HUES64 (cell line): Measurements from ENCODE around the gene CCL3.

ENCODE experiments used
- H3K27ac ChIP-seq: 2 replicates; pipeline ENCODE4 v1.7.0; 2013; ENCODE audit warnings: low read depth, low read length, inconsistent platforms
- H3K27me3 ChIP-seq: 2 replicates; pipeline ENCODE4 v1.6.1; 2013; ENCODE audit warnings: mild to moderate bottlenecking, low read length; ENCODE audit not compliant: insufficient read depth
- H3K36me3 ChIP-seq: 2 replicates; pipeline ENCODE4 v1.6.1; 2013; ENCODE audit warnings: mild to moderate bottlenecking, low read length; ENCODE audit not compliant: insufficient read depth
- H3K4me1 ChIP-seq: 2 replicates; pipeline ENCODE4 v1.6.1; 2013; ENCODE audit warnings: mild to moderate bottlenecking, low read length, moderate library complexity; ENCODE audit not compliant: insufficient read depth
- H3K4me3 ChIP-seq: 2 replicates; pipeline ENCODE4 v1.5.1; 2013; ENCODE audit warnings: mild to moderate bottlenecking, low read length, moderate library complexity
- H3K9ac ChIP-seq: 2 replicates; pipeline ENCODE4 v1.6.1; 2013; ENCODE audit warnings: mild to moderate bottlenecking, low read depth, low read length
- H3K9me3 ChIP-seq: 2 replicates; pipeline ENCODE4 v1.6.1; 2013; ENCODE audit warnings: low read depth, low read length; ENCODE audit not compliant: insufficient read depth
- WGBS: fragments of 150-250, 120-280 bp; methylation state at CpG from one replicate; pipeline ENCODE4 v1.1.7; 2013; ENCODE audit warnings: missing lambda C conversion rate; 5-methylcytosine and 5-hydroxymethylcytosine counted together

The CCL3 gene

GRCh38 chr17:36063786-36064541 lies 26.0 kb downstream of the CCL3 start, which contains the start of gene CCL18:
Gene CCL18, plus strand, starts transcription at chr17:36064272. Its CDS starts 71 bp downstream, at chr17:36064343.
- H3K4me3 ChIP-seq = no peak within 1 kb of the TSS
- no peaks in the 10 kb centered on the region for H3K27me3 ChIP-seq
- H3K36me3 ChIP-seq = no peaks in the 10 kb centered on the region
- H3K4me1 ChIP-seq = no peaks in the 10 kb centered on the region
- H3K9ac ChIP-seq = no peak within 1 kb of the TSS
- WGBS = 77% methylated on average over 5 of the region's 5 CpGs
- no peak within 1 kb of the TSS for H3K27ac ChIP-seq
- H3K9me3 ChIP-seq = no peaks in the 10 kb centered on the region

- H3K9ac ChIP-seq = no peak overlapping the region
- no peak overlapping the region for H3K27ac ChIP-seq
- no peaks in the 10 kb centered on the region for H3K27me3 ChIP-seq
- no peaks in the 10 kb centered on the region for H3K9me3 ChIP-seq
- H3K36me3 ChIP-seq = no peaks in the 10 kb centered on the region
- 90% methylated on average over 2 of the region's 2 CpGs for WGBS
- H3K4me3 ChIP-seq = no peak overlapping the region
- H3K4me1 ChIP-seq = no peaks in the 10 kb centered on the region
These were observed 29.1 kb downstream of the CCL3 start for GRCh38 chr17:36060816-36061215.

- Histone ChIP-seq H3K9me3 (no peaks in the 10 kb centered on the region), H3K27me3 (no peaks in the 10 kb centered on the region), H3K4me1 (no peaks in the 10 kb centered on the region), H3K27ac (no peak overlapping the region), H3K9ac (no peak overlapping the region), H3K36me3 (no peaks in the 10 kb centered on the region), H3K4me3 (no peak overlapping the region)
- 96% methylated on average over 7 of the region's 7 CpGs for WGBS
These were observed 30.5 kb downstream of the CCL3 start for GRCh38 chr17:36059406-36059805.

GRCh38 chr17:36057911-36058310 lies 32.0 kb downstream of the CCL3 start:
- H3K36me3 ChIP-seq = no peaks in the 10 kb centered on the region

GRCh38 chr17:36055921-36056520 lies 33.9 kb downstream of the CCL3 start:
- H3K27ac ChIP-seq = no peak overlapping the region
- 95% methylated on average over 3 of the region's 4 CpGs for WGBS
- H3K36me3 ChIP-seq = no peaks in the 10 kb centered on the region
- no peaks in the 10 kb centered on the region for H3K4me1 ChIP-seq
- H3K9ac ChIP-seq = no peak overlapping the region
- no peaks in the 10 kb centered on the region; the same call in 1 of the 2 replicates for H3K9me3 ChIP-seq
- H3K27me3 ChIP-seq = no peaks in the 10 kb centered on the region
- H3K4me3 ChIP-seq = no peak overlapping the region

More at GRCh38 chr17:36057911-36058310, 32.0 kb downstream of the CCL3 start:
- H3K4me1 ChIP-seq = no peaks in the 10 kb centered on the region
- no peak overlapping the region for H3K27ac ChIP-seq
- no peaks in the 10 kb centered on the region for H3K9me3 ChIP-seq
- H3K4me3 ChIP-seq = no peak overlapping the region
- no peaks in the 10 kb centered on the region for H3K27me3 ChIP-seq
- H3K9ac ChIP-seq = no peak overlapping the region

- H3K4me1 ChIP-seq = no peaks in the 10 kb centered on the region
- no peak overlapping the region for H3K27ac ChIP-seq
- no peaks in the 10 kb centered on the region for H3K36me3 ChIP-seq
- H3K9ac ChIP-seq = no peak overlapping the region
- no peaks in the 10 kb centered on the region for H3K27me3 ChIP-seq
- no peak overlapping the region for H3K4me3 ChIP-seq
- no peaks in the 10 kb centered on the region; the same call in 1 of the 2 replicates for H3K9me3 ChIP-seq
- WGBS = 80% methylated on average over 1 of the region's 2 CpGs
These were observed 34.8 kb downstream of the CCL3 start for GRCh38 chr17:36055171-36055570.

- Histone ChIP-seq H3K4me3 (no peak overlapping the region), H3K4me1 (no peaks in the 10 kb centered on the region), H3K27ac (no peak overlapping the region), H3K36me3 (no peaks in the 10 kb centered on the region), H3K27me3 (no peaks in the 10 kb centered on the region), H3K9me3 (peaks cover 7% of the 10 kb centered on the region; the same call in 1 of the 2 replicates), H3K9ac (no peak overlapping the region)
- 100% methylated on average over 2 of the region's 2 CpGs for WGBS
These were observed 40.3 kb downstream of the CCL3 start for GRCh38 chr17:36049643-36050042.

GRCh38 chr17:36048066-36048465 lies 41.9 kb downstream of the CCL3 start:
- Histone ChIP-seq H3K9ac (no peak overlapping the region), H3K4me1 (no peaks in the 10 kb centered on the region)

More at GRCh38 chr17:36048066-36048465, 41.9 kb downstream of the CCL3 start:
- Histone ChIP-seq H3K27me3 (no peaks in the 10 kb centered on the region), H3K4me3 (no peak overlapping the region), H3K9me3 (peaks cover 14% of the 10 kb centered on the region), H3K36me3 (no peaks in the 10 kb centered on the region), H3K27ac (no peak overlapping the region)
- 96% methylated on average over 2 of the region's 2 CpGs for WGBS
